Activated T-cell treated with anti-CD3 and anti-CD28 coated beads, Interleukin-2, amount 50 U/mL, for 72 hours (primary cell): ENCODE data around the gene EVI5. TPM values are rescaled to one million over a fixed set of nuclear protein-coding genes. Genes with fewer than 3 reads are reported as not detected.
A peak's percentile ranks its signal among the peaks of the same experiment; 100 is the strongest.
"Not testable (repeated sequence)": the region's sequence is repeated elsewhere in the genome, so short reads cannot be mapped to it uniquely, and the experiment has no call there.

Experiments used
- ATAC-seq, 2 donors: fragments of 150-1000 bp; cut with Tn5 transposase; replicated peaks in 1 of 2; 2 replicates each; pipeline ENCODE4 v1.10.0; 2021; ENCODE audit warnings: moderate library complexity in 2 of 2, mild to moderate bottlenecking in 1 of 2
- DNase-seq, 2 donors: peaks; one replicate each; pipeline ENCODE4 v3.0.0; 2021 to 2022; ENCODE audit warnings: mixed read lengths in 1 of 2
- H3K27ac Mint-ChIP-seq: one replicate; pipeline ENCODE4 v1.8.0; 2022; ENCODE audit warnings: mild to moderate bottlenecking, moderate library complexity, mixed read lengths
- H3K27me3 Mint-ChIP-seq: one replicate; pipeline ENCODE4 v1.8.0; 2022; ENCODE audit warnings: low read depth, mixed read lengths
- H3K36me3 Mint-ChIP-seq, 2 donors: one replicate each; pipeline ENCODE4 v1.8.0; 2022; ENCODE audit warnings: mixed read lengths in 2 of 2, mild to moderate bottlenecking in 1 of 2; ENCODE audit not compliant: insufficient read depth in 2 of 2
- H3K4me1 Mint-ChIP-seq: one replicate; pipeline ENCODE4 v1.8.0; 2022; ENCODE audit warnings: low read depth, mixed read lengths
- H3K4me3 Mint-ChIP-seq, 2 donors: one replicate each; pipeline ENCODE4 v1.8.0; 2022; ENCODE audit warnings: mild to moderate bottlenecking in 2 of 2, mixed read lengths in 2 of 2, moderate library complexity in 2 of 2
- H3K9me3 Mint-ChIP-seq, 2 donors: one replicate each; pipeline ENCODE4 v1.8.0; 2022; ENCODE audit warnings: mixed read lengths in 2 of 2
- total RNA-seq, 2 donors: library from RNA; stranded (reverse); gene quantifications; one replicate each; pipeline ENCODE4 v1.2.3, GENCODE V29; 2022

EVI5 gene
- total RNA-seq, 2 donors from 2014 or later: 30.8 to 40.1 TPM

DNA sequence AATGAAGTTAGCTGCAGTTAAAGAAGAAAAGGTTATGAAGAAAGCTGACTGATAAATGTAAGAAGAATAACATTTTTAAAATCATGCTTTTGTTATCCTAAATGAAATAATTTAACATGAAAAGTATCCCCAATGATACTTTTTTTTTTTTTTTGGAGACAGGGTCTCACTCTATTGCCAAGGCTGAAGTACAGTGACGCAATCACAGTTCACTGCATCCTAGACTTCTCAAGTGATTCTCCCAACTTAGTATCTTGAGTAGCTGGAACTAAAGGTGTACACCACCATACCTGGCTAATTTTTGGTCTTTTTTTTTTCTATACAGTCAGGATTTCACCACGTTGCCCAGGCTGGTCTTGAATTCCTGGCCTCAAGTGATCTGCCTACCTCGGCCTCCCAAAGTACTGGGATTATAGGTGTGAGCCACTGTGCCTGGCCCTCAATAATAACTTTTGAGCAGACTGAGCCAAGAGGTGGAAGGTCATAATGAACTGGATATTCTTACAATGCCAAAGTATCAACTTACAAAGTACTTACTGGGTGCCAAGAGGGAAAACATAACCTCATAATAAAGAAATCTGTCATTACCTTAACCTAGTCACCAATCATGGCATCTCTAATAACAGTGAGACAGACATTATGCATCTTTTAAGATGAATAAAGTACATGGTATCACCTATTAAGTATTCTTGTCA, 94.5 kb downstream of the EVI5 start:
- H3K4me3 Mint-ChIP-seq: no peak overlapping the region
- DNase-seq (no peak), ATAC-seq (no peak)
- peaks cover 2% of the 10 kb centered on the region for H3K27me3 Mint-ChIP-seq
- peaks cover 1 to 3% of the 10 kb centered on the region in 2 donors for H3K36me3 Mint-ChIP-seq
- peaks cover 9% of the 10 kb centered on the region for H3K4me1 Mint-ChIP-seq
- no peak overlapping the region for H3K27ac Mint-ChIP-seq
- H3K9me3 Mint-ChIP-seq: peaks cover 0 to 1% of the 10 kb centered on the region in 2 donors

DNA sequence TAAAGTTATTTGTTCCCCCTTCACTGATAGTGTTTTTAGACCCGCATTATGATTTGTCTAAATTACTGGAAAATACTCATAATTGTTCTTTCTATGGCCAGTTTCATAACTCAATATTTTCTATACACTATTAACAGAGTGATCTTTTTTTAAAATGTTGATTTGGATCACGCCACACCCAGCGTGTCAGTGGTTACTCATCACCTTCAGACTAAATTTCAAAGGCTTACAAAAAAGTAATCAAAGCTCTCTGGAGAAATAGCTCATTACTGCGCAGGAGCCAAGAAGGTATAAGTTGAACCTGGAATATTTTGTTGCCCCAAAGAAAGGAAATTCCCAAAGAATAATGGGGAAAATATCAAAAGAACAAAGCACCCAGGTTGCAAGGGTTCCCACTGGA, 104.9 kb downstream of the EVI5 start:
- no peaks in the 10 kb centered on the region for H3K4me1 Mint-ChIP-seq
- no peak overlapping the region for H3K27ac Mint-ChIP-seq
- no peak for DNase-seq
- peaks cover 2% of the 10 kb centered on the region in 2 donors for H3K36me3 Mint-ChIP-seq
- no peak for ATAC-seq
- peaks cover 4% of the 10 kb centered on the region for H3K27me3 Mint-ChIP-seq
- H3K9me3 Mint-ChIP-seq: peaks cover 1 to 2% of the 10 kb centered on the region in 2 donors
- no peak overlapping the region for H3K4me3 Mint-ChIP-seq

DNA sequence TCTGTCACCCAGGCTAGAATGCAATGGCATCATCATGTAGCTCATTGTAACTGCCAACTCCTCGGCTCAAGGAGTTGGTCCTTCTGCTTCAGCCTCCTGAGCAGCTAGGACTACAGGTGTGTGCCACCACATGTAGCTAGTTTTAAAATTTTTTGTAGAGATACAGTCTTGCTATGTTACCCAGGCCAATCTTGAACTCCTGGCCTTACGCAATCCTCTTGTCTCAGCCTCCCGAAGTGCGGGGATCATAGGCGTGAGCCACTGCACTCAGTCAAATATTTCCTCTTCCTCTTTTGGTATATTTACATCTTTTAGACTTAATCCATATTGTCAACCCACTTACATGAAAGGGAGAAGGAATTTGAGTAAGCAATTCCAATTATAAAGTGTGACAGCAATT, 121.1 kb downstream of the EVI5 start:
- H3K9me3 Mint-ChIP-seq: no peaks in the 10 kb centered on the region
- H3K4me3 Mint-ChIP-seq: no peak overlapping the region
- no peak for ATAC-seq
- H3K27me3 Mint-ChIP-seq: peaks cover 6% of the 10 kb centered on the region
- H3K4me1 Mint-ChIP-seq: no peaks in the 10 kb centered on the region
- DNase-seq: no peak
- H3K27ac Mint-ChIP-seq: no peak overlapping the region
- H3K36me3 Mint-ChIP-seq: no peaks in the 10 kb centered on the region

DNA sequence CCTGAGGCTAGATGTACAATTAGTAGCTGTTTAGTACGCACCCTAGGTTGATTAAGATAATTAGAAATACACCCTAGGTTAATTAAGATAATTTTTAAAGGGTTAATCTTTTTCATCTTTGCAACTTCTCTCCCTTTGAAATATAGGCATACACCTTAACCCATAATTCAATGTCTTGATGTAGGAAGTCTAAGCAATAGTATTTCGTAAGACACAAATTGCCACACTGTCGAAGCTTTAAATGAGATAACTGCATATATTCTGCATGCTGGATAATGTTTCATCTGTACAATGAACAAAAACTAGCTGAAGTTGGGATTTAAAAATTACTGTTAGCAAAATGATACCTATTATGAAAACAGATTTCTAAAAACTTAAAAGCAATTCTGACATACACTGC, 122.9 kb downstream of the EVI5 start:
- H3K27me3 Mint-ChIP-seq: peaks cover 6% of the 10 kb centered on the region
- no peak overlapping the region for H3K4me3 Mint-ChIP-seq
- DNase-seq (no peak), ATAC-seq (no peak)
- H3K4me1 Mint-ChIP-seq: no peaks in the 10 kb centered on the region
- H3K9me3 Mint-ChIP-seq: peaks cover 0 to under 1% of the 10 kb centered on the region in 2 donors
- no peak overlapping the region for H3K27ac Mint-ChIP-seq
- no peaks in the 10 kb centered on the region for H3K36me3 Mint-ChIP-seq

DNA sequence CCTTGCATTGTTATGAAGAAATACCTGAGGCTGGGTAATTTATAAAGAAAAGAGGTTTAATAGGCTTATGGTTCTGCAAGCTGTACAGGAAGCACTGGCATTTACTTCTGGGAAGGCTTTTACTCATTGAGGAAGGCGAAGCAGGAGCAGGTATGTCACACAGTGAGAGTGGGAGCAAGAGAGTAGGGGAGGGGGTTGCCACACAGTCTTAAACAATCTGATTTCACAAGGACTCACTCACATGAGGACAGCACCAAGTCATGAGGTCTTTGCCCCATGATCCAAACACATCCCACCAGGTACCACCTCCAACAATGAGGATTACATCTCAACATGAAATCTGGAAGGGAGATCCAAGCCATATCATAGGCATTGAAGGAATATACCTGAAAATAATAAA, 127.2 kb downstream of the EVI5 start:
- H3K4me1 Mint-ChIP-seq: no peaks in the 10 kb centered on the region
- no peak overlapping the region for H3K4me3 Mint-ChIP-seq
- no peak for ATAC-seq
- peaks cover 6% of the 10 kb centered on the region for H3K27me3 Mint-ChIP-seq
- peaks cover 15 to 17% of the 10 kb centered on the region in 2 donors for H3K9me3 Mint-ChIP-seq
- no peak overlapping the region for H3K27ac Mint-ChIP-seq
- no peak for DNase-seq
- peaks cover 16 to 18% of the 10 kb centered on the region in 2 donors for H3K36me3 Mint-ChIP-seq

DNA sequence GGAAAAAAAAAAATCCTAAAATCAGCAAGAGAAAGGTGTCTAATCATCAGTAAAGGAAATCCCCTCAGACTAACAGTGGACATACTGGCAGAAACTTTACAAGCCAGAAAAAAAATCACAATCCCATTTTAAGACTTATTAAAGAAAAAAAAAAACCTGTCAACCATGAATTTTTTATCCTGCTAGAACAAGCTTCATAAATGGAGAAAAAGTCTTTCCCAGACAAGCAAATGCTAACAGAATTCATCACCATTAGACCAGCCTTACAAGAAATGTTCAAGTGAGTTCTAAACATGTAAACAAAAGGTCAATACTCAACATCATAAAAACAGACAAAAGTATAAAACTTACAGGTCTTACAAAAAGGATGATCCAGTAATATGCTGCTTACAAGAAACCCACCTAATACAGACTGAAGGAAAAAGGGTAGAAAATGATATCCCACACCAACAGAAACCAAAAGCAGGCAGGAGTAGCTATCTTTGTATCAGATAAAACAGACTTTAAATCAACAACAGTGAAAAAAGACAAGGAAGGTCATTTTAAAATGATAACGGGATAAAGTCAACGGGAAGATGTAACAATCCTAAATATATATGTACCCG, 129.6 kb downstream of the EVI5 start:
- Mint-ChIP-seq H3K27me3 (peaks cover 4% of the 10 kb centered on the region), H3K9me3 (peaks cover 17 to 18% of the 10 kb centered on the region in 2 donors), H3K4me3 (no peak overlapping the region), H3K27ac (no peak overlapping the region), H3K4me1 (no peaks in the 10 kb centered on the region), H3K36me3 (peaks cover 18% of the 10 kb centered on the region in 2 donors)
- ATAC-seq: no peak
- no peak for DNase-seq

DNA sequence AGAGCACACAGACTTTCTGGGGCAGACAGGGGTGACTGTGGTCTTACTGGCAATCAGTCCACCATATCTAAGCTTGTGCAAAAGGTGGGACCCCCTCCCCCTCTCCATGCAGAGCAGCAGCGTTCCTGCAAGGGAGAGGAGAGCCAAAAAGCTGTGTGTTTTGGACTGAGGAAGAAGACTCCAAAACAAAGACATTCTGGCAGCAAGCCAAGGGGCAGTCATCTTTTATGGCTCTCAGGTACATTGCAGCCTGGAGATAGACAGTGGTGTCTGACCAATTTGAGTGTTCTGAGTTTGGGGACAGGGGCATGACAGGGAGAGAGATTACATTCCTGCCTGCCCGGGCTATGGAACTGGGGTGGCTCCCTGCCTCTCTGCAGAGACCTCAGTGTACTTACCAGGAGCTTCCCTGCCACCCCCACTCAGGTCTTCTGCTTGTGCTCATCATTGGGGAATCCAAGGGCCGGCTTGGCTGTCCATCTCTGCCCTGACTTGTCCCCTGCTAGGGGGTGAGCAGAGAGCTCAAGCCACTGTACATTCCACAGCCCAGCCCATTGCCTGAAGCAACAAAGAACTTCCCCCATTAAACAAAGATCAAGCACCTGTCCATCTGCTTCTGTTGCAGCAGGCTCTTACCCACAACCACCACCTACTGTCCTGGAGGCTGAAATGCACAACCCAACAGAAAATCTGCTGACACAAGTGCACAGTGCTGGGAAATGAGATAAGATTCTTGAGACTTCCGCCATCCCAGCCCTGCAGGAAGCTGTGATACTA, 131.1 kb downstream of the EVI5 start:
- Mint-ChIP-seq H3K27me3 (no peaks in the 10 kb centered on the region), H3K4me1 (no peaks in the 10 kb centered on the region), H3K27ac (no peak overlapping the region), H3K4me3 (no peak overlapping the region), H3K9me3 (peaks cover 17 to 18% of the 10 kb centered on the region in 2 donors), H3K36me3 (peaks cover 18% of the 10 kb centered on the region in 2 donors)
- no peak for ATAC-seq
- no peak for DNase-seq

DNA sequence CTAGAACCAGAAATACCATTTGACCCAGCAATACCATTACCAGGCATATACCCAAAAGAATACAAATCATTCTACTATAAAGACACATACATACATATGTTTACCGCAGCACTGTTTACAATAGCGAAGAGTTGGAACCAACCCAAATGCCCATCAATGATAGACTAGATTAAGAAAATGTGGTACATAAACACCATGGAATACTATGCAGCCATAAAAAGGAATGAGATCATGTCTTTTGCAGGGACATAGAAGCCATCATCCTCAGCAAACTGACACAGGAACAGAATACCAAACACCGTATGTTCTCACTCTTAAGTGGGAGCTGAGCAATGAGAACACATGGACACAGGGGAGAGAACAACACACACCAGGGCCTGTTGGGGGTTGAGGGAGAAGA, 144.2 kb downstream of the EVI5 start:
- H3K9me3 Mint-ChIP-seq, H3K4me1 Mint-ChIP-seq, DNase-seq, H3K4me3 Mint-ChIP-seq, H3K27me3 Mint-ChIP-seq, H3K36me3 Mint-ChIP-seq, H3K27ac Mint-ChIP-seq, ATAC-seq: not testable (repeated sequence)

DNA sequence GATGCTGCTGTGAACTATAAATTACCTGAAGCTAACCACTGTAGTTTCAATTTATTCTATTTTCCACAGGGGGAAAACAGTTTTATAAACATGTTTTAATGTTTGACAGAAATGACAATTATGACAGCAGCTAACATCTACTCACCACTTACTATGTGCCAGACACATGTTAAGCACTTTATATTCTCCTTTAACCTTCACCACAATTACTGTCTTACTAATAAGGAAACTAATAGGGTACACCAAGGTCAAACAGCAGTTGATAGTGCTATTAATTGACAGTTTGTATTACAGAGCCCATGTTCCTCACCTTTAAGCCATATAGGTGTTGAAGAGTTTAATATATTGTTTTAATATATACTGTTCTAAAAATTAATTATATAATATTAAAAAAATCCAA, 146.4 kb downstream of the EVI5 start:
- no peaks in the 10 kb centered on the region for H3K4me1 Mint-ChIP-seq
- no peak overlapping the region for H3K4me3 Mint-ChIP-seq
- no peak for DNase-seq
- no peak overlapping the region for H3K27ac Mint-ChIP-seq
- ATAC-seq: no peak
- no peaks in the 10 kb centered on the region for H3K9me3 Mint-ChIP-seq
- H3K27me3 Mint-ChIP-seq: no peaks in the 10 kb centered on the region
- H3K36me3 Mint-ChIP-seq: no peaks in the 10 kb centered on the region

DNA sequence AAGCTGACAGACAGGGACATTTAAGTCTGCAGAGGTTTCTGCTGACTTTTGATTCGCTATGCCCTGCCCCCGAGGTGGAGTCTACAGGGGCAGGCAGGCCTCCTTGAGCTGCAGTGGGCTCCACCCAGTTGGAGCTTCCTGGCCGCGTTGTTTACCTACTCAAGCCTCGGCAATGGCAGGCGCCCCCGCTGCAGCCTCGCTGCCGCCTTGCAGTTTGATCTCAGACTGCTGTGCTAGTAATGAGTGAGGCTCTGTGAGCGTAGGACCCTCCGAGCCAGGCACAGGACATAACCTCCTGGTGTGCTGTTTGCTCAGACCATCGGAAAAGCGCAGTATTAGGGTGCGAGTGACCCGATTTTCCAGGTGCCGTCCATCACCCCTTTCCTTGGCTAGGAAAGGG, 149.7 kb downstream of the EVI5 start:
- H3K36me3 Mint-ChIP-seq, H3K4me1 Mint-ChIP-seq, H3K27me3 Mint-ChIP-seq, H3K4me3 Mint-ChIP-seq, H3K27ac Mint-ChIP-seq, DNase-seq, H3K9me3 Mint-ChIP-seq, ATAC-seq: not testable (repeated sequence)

DNA sequence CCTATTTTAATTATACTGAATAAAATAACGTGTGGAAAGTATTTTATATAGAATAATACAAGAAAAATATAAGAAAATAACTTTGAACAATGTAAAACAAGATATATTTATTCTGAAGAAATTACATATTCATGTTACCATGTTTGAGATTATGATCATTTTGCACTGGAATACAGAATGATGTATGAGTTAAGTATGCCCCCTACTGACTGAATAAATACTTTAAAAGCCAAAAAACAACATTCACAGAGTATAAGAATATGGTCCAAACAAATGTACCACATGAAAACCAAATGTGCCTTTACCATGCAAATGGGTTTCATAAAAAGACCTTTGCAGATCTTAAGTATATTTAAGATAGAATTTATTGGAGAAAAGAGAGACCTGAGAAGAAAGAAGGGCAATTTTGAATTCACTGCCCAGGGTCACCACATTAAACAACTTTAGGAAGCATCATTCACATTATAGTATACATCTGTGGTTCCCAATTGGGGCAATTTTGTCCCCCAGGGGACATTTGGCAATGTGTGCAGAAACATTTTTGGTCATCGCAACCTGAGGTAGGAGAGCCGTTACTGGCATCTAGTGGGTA, 161.6 kb downstream of the EVI5 start:
- no peaks in the 10 kb centered on the region for H3K27me3 Mint-ChIP-seq
- H3K27ac Mint-ChIP-seq: no peak overlapping the region
- no peak overlapping the region for H3K4me3 Mint-ChIP-seq
- peak in 1 of 2 donors; percentile 55 for ATAC-seq
- H3K36me3 Mint-ChIP-seq: peaks cover 0 to 9% of the 10 kb centered on the region in 2 donors
- peaks cover 19% of the 10 kb centered on the region for H3K4me1 Mint-ChIP-seq
- no peak for DNase-seq
- H3K9me3 Mint-ChIP-seq: no peaks in the 10 kb centered on the region

DNA sequence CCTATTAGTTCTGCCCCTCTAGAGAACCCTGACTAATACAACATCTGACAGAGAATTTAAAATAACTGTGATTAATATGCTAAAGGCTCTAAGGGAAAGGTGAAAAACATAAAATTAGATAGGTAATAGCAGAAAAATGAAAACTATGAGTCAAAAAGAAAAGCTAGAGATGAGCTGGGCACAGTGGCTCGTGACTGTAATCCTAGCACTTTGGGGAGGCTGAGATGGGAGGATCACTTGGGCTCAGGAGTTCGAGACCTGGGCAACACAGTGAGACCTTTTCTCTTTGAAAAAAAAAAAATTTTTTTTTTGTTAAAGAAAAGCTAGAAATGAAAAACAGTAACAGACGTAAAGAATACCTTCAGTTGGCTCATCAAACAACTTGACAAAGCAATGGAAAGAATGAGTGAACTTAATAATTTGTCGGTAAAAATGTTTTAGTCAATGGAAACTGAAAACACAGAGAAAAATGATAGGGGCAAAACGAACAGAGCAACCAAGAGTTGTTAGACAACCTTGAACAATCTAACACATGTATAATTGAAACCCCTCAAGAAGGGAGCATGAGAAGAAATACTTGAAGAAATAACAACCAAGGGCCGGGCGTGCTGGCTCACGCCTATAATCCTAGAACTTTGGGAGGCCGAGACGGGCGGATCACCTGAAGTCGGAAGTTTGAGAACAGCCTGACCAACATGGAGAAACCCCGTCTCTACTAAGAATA, 165.3 kb downstream of the EVI5 start:
- H3K4me3 Mint-ChIP-seq: peak overlapping the region in 1 of 2 donors; percentile 4
- H3K27ac Mint-ChIP-seq: peak overlapping the region; percentile 87
- H3K36me3 Mint-ChIP-seq: peaks cover 0 to 9% of the 10 kb centered on the region in 2 donors
- no peaks in the 10 kb centered on the region for H3K27me3 Mint-ChIP-seq
- ATAC-seq: peak in 1 of 2 donors; percentile 38
- DNase-seq: peak in 1 of 2 donors; percentile 10
- peaks cover 19% of the 10 kb centered on the region for H3K4me1 Mint-ChIP-seq
- peaks cover 0 to 2% of the 10 kb centered on the region in 2 donors for H3K9me3 Mint-ChIP-seq
